Suppressor macrophage treated with lipopolysaccharide for 1 hour (primary cell): ENCODE results near the gene LCTL.
"Not testable (repeated sequence)": the region's sequence is repeated elsewhere in the genome, so short reads cannot be mapped to it uniquely, and the experiment has no call there.

Source experiments
- DNase-seq, 3 donors: peaks; one replicate each; pipeline ENCODE4 v3.0.0-alpha.2; 2020 to 2022

Gene LCTL

DNA sequence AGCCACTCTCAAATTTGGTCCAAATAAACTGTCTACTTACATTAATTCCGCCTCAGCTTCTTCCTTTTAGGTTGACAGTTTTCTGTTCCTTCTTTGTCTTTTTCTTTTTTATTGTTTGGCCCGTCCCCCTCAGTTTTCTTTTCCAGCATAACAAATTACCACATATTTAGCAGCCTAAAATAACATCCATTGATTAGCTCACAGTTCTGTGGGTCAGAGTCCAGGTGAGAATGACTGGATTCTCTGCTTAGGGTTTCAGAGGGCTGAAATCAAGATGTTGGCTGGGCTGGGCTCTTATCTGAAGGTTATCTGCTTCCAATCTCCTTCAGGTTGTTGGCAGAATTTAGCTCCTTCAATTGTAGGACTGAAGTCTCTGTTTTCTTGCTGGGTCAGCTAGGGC lies 24.6 kb upstream of the LCTL start:
- DNase-seq = no peak

DNA sequence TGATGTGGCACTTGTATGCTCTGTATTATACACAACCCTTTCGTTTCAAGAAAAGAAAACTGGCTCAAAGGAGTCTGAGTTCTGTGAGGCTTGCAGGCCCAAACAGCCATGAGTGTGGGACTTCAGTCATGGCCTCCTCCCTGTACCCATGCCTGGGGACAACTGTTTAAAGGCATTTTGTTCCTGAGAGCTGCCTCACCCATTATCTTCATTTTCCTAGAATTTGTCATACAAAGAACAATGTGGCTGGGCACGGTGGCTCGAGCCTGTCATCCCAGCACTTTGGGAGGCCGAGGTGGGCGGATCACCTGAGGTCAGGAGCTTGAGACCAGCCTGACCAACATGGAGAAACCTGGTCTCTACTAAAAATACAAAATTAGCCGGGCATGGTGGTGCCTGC lies 23.6 kb upstream of the LCTL start:
- DNase-seq = not testable (repeated sequence)

DNA sequence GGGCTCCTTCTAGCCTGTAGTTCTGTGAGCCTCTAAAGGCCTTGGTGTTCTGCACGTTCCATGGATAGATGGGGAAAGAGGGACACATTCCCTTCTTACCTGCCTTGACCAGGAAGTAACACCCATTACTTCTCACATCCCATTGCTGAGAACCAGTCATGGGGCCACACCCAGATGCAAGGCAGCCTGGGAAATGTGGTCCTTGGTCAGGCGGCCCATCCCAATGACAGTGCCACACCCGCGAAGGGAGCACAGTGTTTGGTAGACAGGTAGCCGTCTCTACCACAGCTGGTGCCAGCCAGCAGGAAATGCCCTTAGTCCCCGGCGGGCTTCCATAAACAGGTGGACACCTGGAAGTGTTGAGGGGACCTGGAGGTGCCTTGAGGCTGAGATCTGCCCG lies 23.2 kb upstream of the LCTL start:
- DNase-seq = no peak

DNA sequence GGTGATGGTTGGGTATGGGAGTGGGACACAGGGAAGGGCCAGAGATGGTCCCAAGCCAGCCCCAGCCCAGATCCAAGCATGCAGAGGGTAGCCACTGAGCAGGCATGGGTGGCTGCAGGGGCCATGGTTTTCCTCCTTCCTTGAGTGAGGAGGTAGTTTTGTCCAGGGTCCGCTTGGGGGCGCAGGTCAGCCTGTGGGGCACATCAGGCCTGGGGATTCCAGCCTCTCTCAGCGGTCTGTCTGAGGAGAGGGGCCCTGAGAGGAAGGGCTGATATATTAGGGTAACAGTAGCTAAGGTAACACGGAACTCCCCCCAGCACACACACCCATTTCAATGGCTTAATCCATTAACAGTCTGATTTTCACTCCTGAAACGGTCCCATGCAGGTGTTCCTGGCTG lies 22.7 kb upstream of the LCTL start:
- no peak for DNase-seq

DNA sequence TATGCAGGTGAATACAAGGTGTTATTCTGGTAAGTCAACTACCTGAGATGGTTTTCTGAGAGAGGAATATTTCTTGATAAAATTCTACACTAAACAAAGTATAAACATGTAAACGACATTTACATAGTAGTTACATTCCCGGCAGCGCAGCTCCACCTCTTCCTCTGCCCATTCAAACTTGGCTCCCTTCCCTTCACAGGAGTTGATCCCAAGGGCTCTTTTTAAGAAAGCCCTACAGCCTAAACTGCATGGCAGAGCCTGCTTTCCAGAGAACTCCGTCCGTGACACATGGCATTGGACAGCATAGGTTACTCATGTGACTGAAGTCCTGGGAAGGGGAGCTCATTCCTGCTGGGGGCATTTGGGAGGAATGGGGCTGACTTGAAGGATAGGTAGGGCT lies 22.0 kb upstream of the LCTL start:
- DNase-seq = no peak

DNA sequence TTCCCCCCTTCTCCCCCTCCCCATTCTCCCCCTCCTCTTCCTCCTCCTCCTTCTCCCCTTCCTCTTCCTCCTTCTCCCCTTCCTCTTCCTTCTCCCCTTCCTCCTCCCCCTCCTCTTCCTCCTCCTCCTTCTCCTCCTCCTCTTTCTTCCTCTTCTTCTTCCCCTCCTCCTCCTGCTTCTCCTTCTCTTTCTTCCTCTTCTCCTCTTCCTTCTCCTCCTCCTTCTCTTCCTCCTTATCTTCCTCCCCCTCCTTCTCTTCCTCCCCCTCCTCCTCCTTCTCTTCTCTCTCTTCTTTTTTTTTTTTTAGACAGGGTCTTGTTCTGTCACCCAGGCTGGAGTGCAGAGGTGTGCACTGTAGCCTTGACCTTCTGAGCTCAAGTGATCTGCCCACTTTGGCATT lies 21.2 kb upstream of the LCTL start:
- no peak for DNase-seq

DNA sequence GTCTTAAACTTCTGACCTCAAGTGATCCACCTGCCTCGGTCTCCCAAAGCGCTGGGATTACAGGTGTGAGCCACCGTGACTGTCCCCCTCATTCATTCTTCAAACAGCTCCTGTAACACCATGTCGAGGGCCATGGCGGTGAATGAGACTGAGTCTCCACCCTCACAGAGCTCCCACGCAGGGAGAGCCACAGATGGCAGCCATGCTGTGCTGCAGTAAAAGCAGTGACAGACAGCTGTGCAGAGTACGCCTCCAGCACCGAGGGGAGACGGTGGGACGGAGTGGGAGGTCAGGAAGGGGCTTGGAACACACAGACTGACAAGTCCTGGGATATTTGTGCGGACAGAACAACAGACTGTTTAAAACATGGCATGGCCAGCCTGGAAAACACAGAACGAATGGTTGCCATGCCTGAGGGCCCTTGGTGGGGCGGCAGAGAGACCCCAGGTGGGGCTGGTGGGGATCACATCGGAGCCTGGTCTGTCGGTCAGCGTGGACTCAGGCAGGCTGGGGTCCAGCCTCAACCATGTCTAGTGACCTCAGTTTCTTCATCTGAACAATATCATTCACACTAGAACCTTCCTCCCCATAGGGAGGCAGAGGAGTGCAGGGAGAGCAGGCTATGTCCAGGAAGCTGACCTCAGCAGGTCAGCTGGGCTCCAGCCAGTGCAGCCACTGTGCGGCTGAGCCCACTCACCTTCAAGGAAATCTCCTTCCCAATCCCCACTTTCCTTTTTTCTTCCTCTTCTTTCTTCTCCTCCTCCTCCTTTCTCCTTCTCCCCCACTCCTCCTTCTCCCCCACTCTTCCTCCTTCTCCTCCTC lies 20.6 kb upstream of the LCTL start:
- no peak for DNase-seq

DNA sequence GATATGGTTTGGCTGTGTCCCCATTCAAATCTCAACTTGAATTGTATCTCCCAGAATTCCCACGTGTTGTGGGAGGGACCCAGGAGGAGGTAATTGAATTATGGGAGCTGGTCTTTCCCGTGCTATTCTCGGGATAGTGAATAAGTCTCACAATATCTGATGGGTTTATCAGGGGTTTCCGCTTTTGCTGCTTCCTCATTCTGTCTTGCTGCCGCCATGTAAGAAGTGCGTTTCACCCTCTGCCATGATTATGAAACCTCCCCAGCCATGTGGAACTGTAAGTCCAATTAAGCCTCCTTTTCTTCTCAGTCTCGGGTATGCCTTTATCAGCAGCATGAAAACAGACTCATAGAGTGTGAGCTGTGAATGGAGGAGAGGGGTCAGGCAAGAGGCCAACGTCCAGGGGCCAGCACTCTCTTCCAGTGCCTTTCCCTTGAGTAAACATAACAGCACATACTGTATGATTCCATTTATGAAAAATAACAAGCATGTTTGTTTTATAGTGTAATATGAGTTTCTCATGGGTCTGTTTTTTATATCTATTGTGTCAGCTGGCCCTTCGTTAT lies 16.3 kb upstream of the LCTL start:
- DNase-seq = peak; percentile 71 to 78 (median 73)

DNA sequence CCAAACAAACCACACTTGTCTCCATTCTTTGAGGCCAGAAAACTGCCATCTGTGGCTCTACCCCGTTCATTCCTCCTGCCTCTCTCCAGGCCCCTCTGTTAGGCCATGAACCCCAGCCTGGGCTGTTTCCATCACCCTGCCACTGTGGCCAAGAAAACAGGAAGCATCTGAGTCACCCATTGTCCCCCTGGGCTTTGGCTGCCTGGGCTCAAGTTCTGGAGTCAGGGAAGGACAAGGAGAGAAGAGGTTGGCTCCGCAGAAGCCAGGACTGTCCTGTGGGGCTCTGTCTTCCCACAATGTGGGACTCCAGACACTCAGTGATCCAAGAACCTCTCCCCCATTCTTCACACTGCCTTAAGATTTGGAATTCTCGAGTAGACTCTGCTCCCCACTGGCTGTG lies 14.8 kb upstream of the LCTL start:
- DNase-seq = peak; percentile 64 to 72 (median 64)

DNA sequence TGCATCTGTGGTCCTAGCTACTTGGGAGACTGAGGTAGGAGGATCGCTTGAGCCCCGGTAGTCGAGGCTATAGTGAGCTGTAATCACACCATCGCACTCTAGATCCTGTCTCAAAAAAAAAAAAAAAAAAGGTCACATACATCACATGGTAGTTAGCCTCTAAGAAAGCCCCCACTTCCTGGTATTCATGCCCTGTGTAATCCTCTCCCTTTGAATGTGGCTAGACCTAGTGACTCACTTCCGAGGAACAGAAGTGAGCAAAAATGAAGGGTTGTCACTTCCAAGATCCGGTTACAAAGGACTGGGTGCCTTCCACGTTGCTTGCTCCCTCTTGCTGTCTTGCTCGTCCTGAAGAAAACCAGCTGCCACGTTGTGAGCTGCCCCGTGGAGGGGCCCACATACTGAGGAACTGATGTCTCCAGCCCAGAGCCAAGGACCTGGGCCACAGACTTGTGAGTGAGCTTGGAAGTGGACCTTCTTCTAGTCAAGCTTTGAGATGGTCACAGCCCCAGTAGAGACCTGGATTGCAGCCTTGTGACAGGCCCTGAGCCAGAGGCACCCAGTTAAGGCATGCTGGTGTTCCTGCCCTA lies 12.6 kb upstream of the LCTL start:
- DNase-seq = peak; percentile 83 to 92 (median 89)

DNA sequence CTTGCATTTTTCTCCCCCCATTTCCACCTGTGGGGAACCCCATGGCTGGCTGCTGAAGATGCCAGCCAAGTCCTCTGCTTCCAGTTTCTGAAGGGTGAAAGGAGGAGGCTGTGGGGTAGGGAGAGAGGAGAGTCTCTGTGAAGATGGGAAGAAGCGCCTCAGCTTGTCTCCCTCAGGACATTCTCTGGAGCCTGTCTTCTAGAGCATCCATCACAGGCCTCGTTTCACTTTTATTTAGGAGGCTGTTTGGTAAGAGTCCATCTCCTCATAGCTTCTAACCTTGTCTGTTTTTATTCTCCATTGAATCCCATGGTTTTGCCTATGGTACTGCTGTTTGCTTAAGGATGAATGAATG lies 8.8 kb upstream of the LCTL start:
- no peak for DNase-seq

DNA sequence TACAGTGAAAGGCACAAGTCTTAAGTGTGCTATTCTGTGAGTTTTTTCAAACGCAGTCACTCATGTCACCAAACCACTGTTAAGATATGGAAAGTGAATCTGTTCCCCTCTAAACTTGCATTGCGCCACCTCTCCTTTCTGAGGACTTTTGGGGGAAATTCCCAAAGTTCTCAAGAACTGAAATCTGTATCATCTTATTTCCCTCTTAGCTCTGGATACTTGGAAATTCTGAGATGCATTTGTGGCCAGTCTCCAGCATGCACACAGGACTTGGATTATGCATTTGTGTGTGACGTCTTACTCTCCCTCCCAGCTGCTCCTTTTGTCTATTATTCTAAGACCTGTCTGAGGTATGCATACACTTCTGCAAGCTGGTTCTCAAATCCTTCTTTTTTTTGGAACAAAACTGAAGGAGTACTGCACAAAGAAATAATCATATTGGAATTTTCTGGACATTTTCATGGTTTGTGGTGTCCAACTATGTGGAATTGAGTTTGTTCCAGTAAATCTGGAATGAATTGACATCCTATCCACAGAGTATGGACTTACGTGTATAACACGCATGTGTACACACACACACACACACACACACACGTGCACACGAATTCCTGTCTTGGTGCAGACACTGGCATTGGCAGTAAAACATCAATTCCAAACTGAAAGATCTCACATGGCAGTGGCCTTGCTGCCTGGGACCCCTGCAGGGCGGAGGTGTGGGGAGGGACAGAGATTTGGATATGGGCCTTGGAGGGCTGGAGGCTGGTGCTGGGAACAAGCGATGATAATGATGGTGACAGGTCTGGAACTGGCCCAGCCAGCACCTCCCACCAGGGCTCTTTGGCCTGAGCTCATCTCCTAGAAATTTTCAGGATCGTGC lies 8.2 kb upstream of the LCTL start:
- DNase-seq = peak; percentile 89 to 98 (median 97)

DNA sequence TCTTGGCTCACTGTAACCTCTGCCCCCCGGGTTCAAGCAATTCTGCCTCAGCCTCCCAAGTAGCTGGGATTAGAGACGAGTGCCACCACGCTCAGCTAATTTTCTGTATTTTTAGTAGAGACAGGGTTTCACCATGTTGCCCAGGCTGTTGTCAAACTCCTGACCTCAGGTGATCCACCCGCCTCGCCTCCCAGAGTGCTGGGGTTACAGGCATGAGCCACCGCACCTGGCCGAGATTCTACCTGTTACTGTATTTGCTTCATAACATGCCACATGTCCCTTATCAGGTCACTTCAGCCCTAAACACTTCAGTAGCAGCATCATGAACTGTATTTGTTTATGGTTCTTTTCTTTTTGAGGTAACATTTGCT lies 7.5 kb upstream of the LCTL start:
- DNase-seq = no peak

DNA sequence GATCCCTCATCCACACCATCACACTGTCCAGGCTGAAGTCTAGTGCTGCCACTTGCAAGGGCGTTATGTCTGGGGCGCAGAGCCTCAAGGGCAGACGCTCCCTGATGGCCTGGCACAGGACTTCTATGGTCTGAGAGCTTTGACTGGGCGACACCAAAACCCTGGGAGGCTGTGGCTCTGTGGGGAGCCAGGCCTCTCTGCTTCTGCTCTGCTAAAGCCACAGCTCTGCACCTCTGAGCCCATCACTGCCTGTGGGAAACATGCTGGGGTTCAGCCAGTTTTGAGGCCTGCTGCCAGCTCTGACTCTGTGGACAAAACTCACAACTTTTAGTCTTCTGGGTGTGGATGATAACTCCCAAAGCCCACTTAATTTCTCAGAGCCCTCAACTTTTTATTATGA lies 6.3 kb upstream of the LCTL start:
- no peak for DNase-seq

DNA sequence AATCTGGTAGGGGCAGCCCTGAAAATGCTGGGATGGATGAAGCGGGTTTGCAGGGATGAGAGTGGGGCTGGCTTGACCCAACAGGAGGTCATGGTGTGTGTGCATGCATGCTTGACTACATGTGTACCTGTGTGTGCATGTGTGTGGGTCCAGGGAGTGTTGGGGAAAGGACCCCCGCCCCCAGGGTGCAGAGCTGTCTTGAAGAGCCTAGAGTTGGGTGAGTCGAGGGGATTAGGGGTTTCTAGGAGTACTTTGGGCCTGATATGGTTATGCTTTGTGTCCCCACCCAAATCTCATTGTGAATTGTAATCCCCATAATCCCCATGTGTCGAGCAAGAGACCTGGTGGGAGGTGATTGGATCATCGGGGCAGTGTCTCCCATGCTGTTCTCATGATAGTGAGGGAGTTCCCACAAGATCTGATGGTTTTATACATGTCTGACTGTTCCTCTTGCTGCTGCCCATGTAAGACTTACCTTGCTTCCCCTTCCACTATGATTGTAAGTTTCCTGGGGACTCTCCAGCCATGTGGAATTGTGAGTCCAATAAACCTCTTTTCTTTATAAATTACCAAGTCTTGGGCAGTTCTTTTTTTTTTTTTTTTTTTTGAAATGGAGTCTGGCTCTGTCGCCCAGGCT lies 5.2 kb upstream of the LCTL start:
- peak; percentile 68 to 83 (median 73) for DNase-seq

DNA sequence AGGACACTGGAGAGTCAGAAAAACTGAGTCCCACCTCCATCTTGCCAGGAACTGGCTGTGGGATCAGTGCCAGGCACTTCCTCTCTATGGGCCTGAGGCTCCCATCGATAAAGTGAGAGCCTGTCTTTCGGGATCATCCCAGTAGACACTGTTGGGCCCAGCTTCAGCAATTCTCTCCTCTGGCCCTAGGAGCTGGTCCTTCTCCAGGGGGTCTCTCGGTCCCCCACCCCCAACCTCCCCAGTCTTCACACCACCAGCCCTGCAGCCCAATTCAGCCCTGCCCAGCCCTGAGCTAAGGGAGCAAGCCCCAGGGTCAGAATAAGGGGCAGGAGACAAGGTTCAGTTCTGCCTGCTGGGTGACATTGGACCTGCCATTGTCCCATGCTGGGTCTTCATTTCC lies 4.5 kb upstream of the LCTL start:
- DNase-seq = no peak

DNA sequence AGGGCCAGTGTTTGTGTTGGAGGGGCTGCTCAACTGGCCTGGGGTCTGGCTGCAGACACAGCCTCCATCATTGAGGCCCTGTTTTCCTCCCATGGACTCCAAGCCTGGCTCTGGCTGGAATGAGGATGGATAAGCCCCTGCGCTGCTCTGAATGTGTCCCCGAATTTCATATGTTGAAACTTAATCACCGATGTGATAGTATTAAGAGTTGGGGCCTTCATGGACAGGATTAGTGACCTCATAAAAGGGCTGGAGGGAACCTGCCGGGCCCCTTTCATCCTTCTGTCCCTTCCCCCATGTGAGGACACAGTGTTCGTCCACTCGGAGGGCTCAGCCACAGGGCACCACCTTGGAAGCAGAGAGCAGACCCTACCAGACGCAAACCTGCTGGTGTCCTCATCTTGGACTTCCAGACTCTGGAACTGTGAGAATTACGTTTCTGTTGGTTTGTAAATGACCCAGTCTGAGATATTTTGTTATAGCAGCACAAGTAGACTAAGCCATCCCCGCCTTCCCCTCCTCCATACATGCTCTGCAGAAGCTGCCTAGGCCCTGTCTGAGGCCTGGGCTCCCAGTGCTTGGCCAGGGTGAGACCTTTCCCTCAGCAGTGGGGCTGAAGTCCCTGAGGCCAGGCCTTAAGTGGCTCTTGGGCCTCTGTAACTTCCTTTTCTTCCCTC lies 3.8 kb upstream of the LCTL start:
- DNase-seq = no peak

DNA sequence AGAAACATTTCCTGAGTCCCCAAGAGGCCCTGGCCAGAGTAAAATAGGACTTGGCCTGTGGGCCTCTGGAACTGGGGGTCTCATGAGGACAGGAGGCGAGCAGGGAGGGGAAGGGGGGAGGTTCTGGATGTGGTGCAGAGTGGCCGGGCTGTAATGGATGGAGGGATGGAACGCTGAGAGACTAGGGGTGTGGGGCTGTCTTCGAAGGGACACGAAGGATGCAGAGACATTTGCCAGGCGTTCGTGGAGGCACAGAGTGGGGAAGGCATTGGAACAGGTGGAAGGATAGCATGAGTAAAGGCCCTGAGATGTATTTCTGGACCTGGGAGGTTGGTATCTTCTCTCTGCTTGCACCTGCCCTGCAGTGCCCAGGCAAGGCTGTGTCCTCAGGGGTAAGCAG lies 2.1 kb upstream of the LCTL start:
- no peak for DNase-seq

DNA sequence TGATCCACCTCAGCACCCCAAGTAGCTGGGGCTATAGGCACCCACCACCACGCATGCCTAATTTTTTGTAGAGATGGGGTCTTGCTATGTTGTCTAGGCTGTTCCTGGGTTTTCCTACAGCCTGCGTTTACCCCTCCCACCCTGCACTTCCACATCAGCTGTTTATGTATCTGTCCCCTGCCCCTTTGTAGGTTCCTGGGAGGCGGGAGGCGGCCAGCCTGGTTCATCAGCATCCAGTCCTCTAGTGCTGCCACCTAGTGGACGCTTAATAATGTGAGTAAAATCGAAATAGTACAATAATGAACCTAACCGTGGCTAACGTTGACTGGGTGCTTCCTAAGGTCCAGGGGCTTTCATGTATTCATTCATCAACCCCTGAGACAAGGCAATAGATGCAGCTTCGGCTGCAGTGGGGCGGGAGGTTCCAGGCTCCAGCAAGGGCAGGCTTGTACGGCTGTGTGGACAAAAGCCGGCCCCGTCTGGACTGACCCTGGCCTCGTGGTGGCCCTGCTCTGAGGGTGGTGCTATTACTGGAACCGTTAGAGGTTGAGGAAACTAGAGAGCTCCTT lies 1.2 kb upstream of the LCTL start:
- peak; percentile 83 to 92 (median 91) for DNase-seq

DNA sequence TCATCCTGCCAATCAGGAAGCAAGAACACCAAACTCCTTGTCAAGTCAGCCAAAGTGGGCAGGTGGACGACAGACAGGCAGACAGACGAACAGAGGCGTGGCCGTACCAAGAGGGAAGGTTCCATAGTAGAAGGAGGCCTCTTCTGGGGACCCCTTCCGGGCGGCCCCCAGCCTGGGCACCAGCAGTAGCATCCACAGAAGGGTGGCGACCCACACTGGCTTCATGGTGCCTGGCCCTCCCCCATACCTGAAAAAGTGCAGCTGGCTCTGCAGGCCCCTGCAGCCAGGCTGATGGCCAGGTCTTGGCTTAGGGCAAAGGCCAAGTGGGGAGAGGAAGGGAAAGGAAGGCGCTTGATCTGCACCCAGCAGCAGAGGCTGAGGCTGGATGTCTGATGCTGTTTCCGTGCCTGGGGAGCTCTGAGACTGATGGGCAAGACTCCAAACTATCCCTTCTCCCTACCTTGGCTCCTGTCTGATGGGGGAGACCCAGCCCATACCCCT lies 607 bp downstream of the LCTL start:
- DNase-seq = no peak

DNA sequence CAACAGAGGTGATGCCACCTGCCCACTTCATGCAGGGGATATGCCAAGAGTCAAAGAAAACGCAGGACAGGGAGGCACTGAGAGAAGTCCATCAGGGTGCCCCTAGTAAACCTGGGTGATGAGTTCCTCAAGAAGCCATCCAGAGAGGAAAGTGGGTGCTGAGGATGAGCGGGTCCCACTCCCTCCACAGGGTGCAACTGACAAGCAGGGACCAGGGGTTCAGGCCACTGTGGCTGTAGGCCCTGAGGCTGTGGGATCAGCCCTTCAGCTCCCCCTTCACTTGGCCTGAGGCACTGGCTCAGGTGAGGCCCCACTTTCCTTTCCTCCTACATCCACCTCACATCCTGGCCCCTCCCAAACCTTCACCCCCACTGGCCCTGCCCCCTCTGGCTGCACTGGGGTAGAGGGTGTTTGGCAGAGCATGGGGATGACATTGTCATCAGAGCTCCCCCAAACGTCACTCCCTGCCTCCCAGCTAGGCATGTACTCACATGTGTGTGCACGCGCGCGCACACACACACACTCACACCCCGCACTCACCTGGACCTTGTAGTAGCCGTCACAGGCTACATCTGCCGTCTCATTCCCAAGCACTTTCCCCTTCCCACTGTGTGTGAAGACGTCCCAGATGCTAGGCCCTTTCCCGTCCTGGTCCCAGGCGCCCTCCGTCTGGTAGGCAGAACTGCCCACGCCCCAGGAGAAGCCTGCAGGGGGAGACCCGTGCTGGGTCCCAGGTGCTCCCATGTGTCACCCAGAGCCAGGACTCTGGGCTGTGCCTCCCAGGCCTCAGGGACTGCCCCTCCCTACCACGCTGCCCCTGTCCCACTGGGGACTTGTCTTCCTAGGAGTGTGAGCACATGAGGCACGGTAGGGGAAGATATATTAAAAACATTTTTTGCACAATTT lies 1.4 kb downstream of the LCTL start:
- DNase-seq = no peak
